OCI-LY7 (cell line): Measurements from ENCODE around the gene HNRNPH3. TPM values are rescaled to one million over a fixed set of nuclear protein-coding genes. Genes with fewer than 3 reads are reported as not detected.

Experiments used
- BruUV-seq: library from RNA; stranded (reverse); fragments of 400-500 nt; replicated peaks from 2 replicates; lab custom pipeline; 2021; lab: Mats Ljungman, UMichigan
- CTCF ChIA-PET: fragments of 300-600 bp; sonication (Branson Sonifier 250); formaldehyde crosslinking; loops from one replicate; lab custom pipeline; 2022; ENCODE audit warnings: antibody characterized with exemption; ENCODE audit not compliant: unreplicated experiment; lab: Charles Lee
- POLR2A ChIA-PET: fragments of 300-600 bp; sonication (Branson Sonifier 250); formaldehyde crosslinking; loops from one replicate; lab custom pipeline; 2022; ENCODE audit warnings: antibody characterized with exemption; lab: Charles Lee
- DNase-seq: peaks from one replicate; pipeline ENCODE4 v3.0.0-alpha.2; 2015; ENCODE audit warnings: low spot score
- H2AFZ ChIP-seq: fragments of 200-600 bp; sonication (generic), shearing (Covaris generic); 2 replicates; pipeline ENCODE4 v1.6.1; 2014; ENCODE audit warnings: mild to moderate bottlenecking, antibody characterized with exemption, low read length, moderate library complexity
- H3K27ac ChIP-seq: fragments of 200-600 bp; sonication (generic); 2 replicates; pipeline ENCODE4 v1.5.1; 2014; ENCODE audit warnings: mixed run types, low read depth, mild to moderate bottlenecking, moderate library complexity, low read length, inconsistent platforms; ENCODE audit not compliant: poor library complexity, severe bottlenecking
- H3K36me3 ChIP-seq: fragments of 200-600 bp; sonication (generic); 2 replicates; pipeline ENCODE4 v1.6.1; 2014; ENCODE audit warnings: mild to moderate bottlenecking, antibody characterized with exemption, low read length, moderate library complexity, mixed read lengths; ENCODE audit not compliant: insufficient read depth
- H3K4me1 ChIP-seq: fragments of 200-600 bp; sonication (generic); 2 replicates; pipeline ENCODE4 v1.5.1; 2014; ENCODE audit warnings: mild to moderate bottlenecking, low read length; ENCODE audit not compliant: insufficient read depth, poor library complexity, severe bottlenecking
- H3K4me2 ChIP-seq: fragments of 200-600 bp; sonication (generic); 2 replicates; pipeline ENCODE4 v1.6.1; 2014; ENCODE audit warnings: mild to moderate bottlenecking, low read length
- H3K4me3 ChIP-seq: fragments of 200-600 bp; sonication (generic); 2 replicates; pipeline ENCODE4 v1.5.1; 2014; ENCODE audit warnings: mild to moderate bottlenecking, low read depth, low read length; ENCODE audit not compliant: poor library complexity, severe bottlenecking
- H3K79me2 ChIP-seq: fragments of 200-600 bp; sonication (generic); 2 replicates; pipeline ENCODE4 v1.6.1; 2016; ENCODE audit warnings: low read depth, mild to moderate bottlenecking, low read length, moderate library complexity, mixed read lengths; ENCODE audit not compliant: insufficient read depth
- H3K9me2 ChIP-seq: fragments of 200-600 bp; sonication (generic); 2 replicates; pipeline ENCODE4 v1.6.1; 2016; ENCODE audit warnings: mild to moderate bottlenecking, low read length, mixed read lengths; ENCODE audit not compliant: insufficient read depth
- H3K9me3 ChIP-seq: fragments of 200-600 bp; sonication (generic); 2 replicates; pipeline ENCODE4 v1.6.1; 2014; ENCODE audit warnings: mild to moderate bottlenecking, mixed run types, low read length, mixed read lengths
- H4K20me1 ChIP-seq: fragments of 200-600 bp; sonication (generic); 2 replicates; pipeline ENCODE4 v1.6.1; 2014; ENCODE audit warnings: mild to moderate bottlenecking, antibody characterized with exemption, low read length, moderate library complexity, mixed read lengths; ENCODE audit not compliant: insufficient read depth
- CTCF ChIP-seq: fragments of 200-600 bp; sonication (generic); conservative IDR thresholded peaks from 2 replicates; pipeline ENCODE4 v1.5.1; 2014; ENCODE audit warnings: mild to moderate bottlenecking, antibody characterized with exemption, low read length, moderate library complexity, mixed read lengths
- EZH2phosphoT487 ChIP-seq: fragments of 200-600 bp; sonication (generic); IDR thresholded peaks from 2 replicates; pipeline ENCODE4 v1.6.1; 2018; ENCODE audit warnings: low read depth, borderline replicate concordance, mild to moderate bottlenecking, mixed run types, antibody characterized with exemption, low read length, moderate library complexity, mixed read lengths
- intact Hi-C: fragments of 100-400 bp; cut with micrococcal nuclease; formaldehyde crosslinking; loops from one replicate; pipeline ENCODE4 v1.10.0; 2022; ENCODE audit not compliant: unreplicated experiment
- total RNA-seq, 2 experiments: library from RNA; depleted of rRNA in 1 of 2; stranded (reverse); fragments of >200 nt in 1 of 2; shearing (Covaris generic) in 1 of 2; gene quantifications; 2 replicates each; pipeline ENCODE4 v1.2.3, GENCODE V29; 2014 to 2022

Gene HNRNPH3
- total RNA-seq, 2 experiments from 2014 or later = 30.8 to 241 TPM

GRCh38 chr10:68353537-68353936, 21.7 kb downstream of the HNRNPH3 start:
- no peak overlapping the region for H3K4me2 ChIP-seq
- H3K4me1 ChIP-seq = no peaks in the 10 kb centered on the region
- H3K9me3 ChIP-seq = no peaks in the 10 kb centered on the region
- intact Hi-C loops = no loop called here
- BruUV-seq = no TSS peak
- TF ChIP-seq CTCF = no peak
- no peak for TF ChIP-seq EZH2phosphoT487
- H3K79me2 ChIP-seq = no peaks in the 10 kb centered on the region
- no peak overlapping the region for H3K27ac ChIP-seq
- H3K4me3 ChIP-seq = no peak overlapping the region
- H3K9me2 ChIP-seq = no peaks in the 10 kb centered on the region
- CTCF ChIA-PET = interaction anchor here (0.6 kb wide), 1 partner anchor 1308 kb away, joined by 3 read pairs; no protein-coding TSS in a partner anchor
- POLR2A ChIA-PET = no interaction called here
- H4K20me1 ChIP-seq = no peaks in the 10 kb centered on the region
- H3K36me3 ChIP-seq = peaks cover 21% of the 10 kb centered on the region
- DNase-seq = no peak
- H2AFZ ChIP-seq = no peak overlapping the region

GRCh38 chr10:68359189-68359588, 27.3 kb downstream of the HNRNPH3 start:
- CTCF ChIA-PET = no interaction called here
- H3K9me3 ChIP-seq = no peaks in the 10 kb centered on the region
- H3K79me2 ChIP-seq = no peaks in the 10 kb centered on the region
- no peak for DNase-seq
- no peak overlapping the region for H3K4me2 ChIP-seq
- H3K27ac ChIP-seq = no peak overlapping the region
- BruUV-seq = no TSS peak
- no peaks in the 10 kb centered on the region for H3K9me2 ChIP-seq
- POLR2A ChIA-PET = interaction anchor here (0.5 kb wide), 1 partner anchor 729 kb away, joined by 3 read pairs; no protein-coding TSS in a partner anchor
- no peaks in the 10 kb centered on the region for H4K20me1 ChIP-seq
- no peak overlapping the region for H3K4me3 ChIP-seq
- no peak overlapping the region for H2AFZ ChIP-seq
- intact Hi-C loops = no loop called here
- TF ChIP-seq EZH2phosphoT487 = no peak
- TF ChIP-seq CTCF = no peak
- H3K36me3 ChIP-seq = peaks cover 9% of the 10 kb centered on the region
- H3K4me1 ChIP-seq = peaks cover 12% of the 10 kb centered on the region

- H3K4me2 ChIP-seq = peak overlapping the region; percentile 14; the same call in 1 of the 2 replicates
- H3K4me3 ChIP-seq = no peak overlapping the region
- no peak overlapping the region for H2AFZ ChIP-seq
- peak; percentile 52 for DNase-seq
- H4K20me1 ChIP-seq = no peaks in the 10 kb centered on the region
- peak overlapping the region; percentile 21 for H3K27ac ChIP-seq
- CTCF ChIA-PET = no interaction called here
- no peaks in the 10 kb centered on the region for H3K9me3 ChIP-seq
- peaks cover 12% of the 10 kb centered on the region for H3K4me1 ChIP-seq
- H3K36me3 ChIP-seq = peaks cover 5% of the 10 kb centered on the region
- TF ChIP-seq CTCF = no peak
- TF ChIP-seq EZH2phosphoT487 = no peak
- intact Hi-C loops = no loop called here
- no peaks in the 10 kb centered on the region for H3K79me2 ChIP-seq
- no TSS peak for BruUV-seq
- H3K9me2 ChIP-seq = no peaks in the 10 kb centered on the region
- POLR2A ChIA-PET = interaction anchor here (0.6 to 2.7 kb wide), 4 partner anchors 11 to 122 kb away, joined by 3 to 11 read pairs (median 4); no protein-coding TSS in a partner anchor
Measured at GRCh38 chr10:68362590-68362989, 30.7 kb downstream of the HNRNPH3 start.
